ENCODE data around the gene GRID2IP. TPM values are rescaled to one million over a fixed set of nuclear protein-coding genes. Genes with fewer than 3 reads are reported as not detected.

Gene GRID2IP
- total and polyA plus RNA-seq, 2 donors (not counting 1 experiment from before 2014, with no cell fraction given), result 0.72 to 1.7 TPM

DNA sequence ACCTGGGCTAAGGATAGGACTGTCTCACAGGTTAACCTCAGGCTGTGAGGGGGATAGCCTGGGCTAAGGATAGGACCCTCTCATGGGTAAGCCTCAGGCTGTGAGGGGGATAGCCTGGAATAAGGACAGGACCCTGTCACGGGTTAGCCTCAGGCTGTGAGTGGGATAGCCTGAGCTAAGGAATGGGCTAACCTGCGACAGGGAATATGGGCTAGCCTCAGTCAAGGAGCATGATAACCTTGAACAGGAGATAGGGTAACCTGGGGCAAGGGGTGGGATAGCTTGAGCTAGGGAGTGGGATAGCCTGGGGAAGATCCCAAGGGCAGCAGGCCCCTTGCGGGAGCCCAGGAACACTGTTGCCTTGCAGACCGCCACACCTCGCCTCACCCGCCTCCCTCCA, 42.7 kb downstream of the GRID2IP start:
- H3K9me3 Mint-ChIP-seq (ENCODE audit: insufficient read depth), result no peaks in the 10 kb centered on the region
- Histone ChIP-seq H3K79me2 (ENCODE audit: control insufficient read depth, insufficient read depth, low read length) (no peaks in the 10 kb centered on the region), H3K27ac (ENCODE audit: low read length in 2 of 2) (no peak overlapping the region), H3K9me3 (ENCODE audit: control extremely low read depth in 1 of 3, control insufficient read depth in 2 of 3, insufficient read depth in 1 of 3, low read length in 2 of 3) (no peaks in the 10 kb centered on the region), H2AFZ (ENCODE audit: insufficient read depth, low read depth, low read length, poor library complexity, severe bottlenecking) (no peak overlapping the region), H3K4me1 (ENCODE audit: control insufficient read depth in 2 of 2, insufficient read depth in 2 of 2, low read length in 2 of 2) (peaks cover 7 to 9% of the 10 kb centered on the region in 2 donors), H3K27me3 (replicated peaks in 1 of 4; ENCODE audit: control extremely low read depth in 1 of 4, control insufficient read depth in 3 of 4, insufficient read depth in 4 of 4, low read length in 3 of 4) (no peaks in the 10 kb centered on the region), H3K4me2 (replicated peaks; ENCODE audit: low read depth, low read length, poor library complexity, severe bottlenecking) (no peak overlapping the region), H3K9ac (ENCODE audit: low read length) (no peak overlapping the region), H3K4me3 (ENCODE audit: control extremely low read depth in 1 of 5, extremely low read depth in 1 of 5, insufficient read depth in 1 of 5, low read depth in 2 of 5, low read length in 4 of 5) (no peak overlapping the region), H3K36me3 (replicated peaks in 1 of 2; ENCODE audit: control extremely low read depth in 1 of 2, control insufficient read depth in 1 of 2, extremely low read depth in 1 of 2, insufficient read depth in 2 of 2, low read length in 1 of 2) (no peaks in the 10 kb centered on the region), H4K20me1 (ENCODE audit: control insufficient read depth, insufficient read depth, low read length, poor library complexity, severe bottlenecking) (no peaks in the 10 kb centered on the region)
- ChIA-PET POLR2A (no interaction called here), CTCF (no interaction called here)
- intact Hi-C loops (cut with micrococcal nuclease), result no loop called here
- WGBS (ENCODE audit: insufficient coverage), result 94% methylated on average over 6 of the region's 6 CpGs
- no peak for ATAC-seq (ENCODE audit: low read depth)
- H3K27ac Mint-ChIP-seq, result no peak overlapping the region
- H3K4me1 Mint-ChIP-seq, result peaks cover 5% of the 10 kb centered on the region
- no peaks in the 10 kb centered on the region for H3K27me3 Mint-ChIP-seq
- no peak for TF ChIP-seq EZH2 (IDR thresholded peaks at IDR 0.05; ENCODE audit: borderline replicate concordance, insufficient read depth, low read depth, low read length, poor library complexity, severe bottlenecking)
- TF ChIP-seq, protein P1, sequence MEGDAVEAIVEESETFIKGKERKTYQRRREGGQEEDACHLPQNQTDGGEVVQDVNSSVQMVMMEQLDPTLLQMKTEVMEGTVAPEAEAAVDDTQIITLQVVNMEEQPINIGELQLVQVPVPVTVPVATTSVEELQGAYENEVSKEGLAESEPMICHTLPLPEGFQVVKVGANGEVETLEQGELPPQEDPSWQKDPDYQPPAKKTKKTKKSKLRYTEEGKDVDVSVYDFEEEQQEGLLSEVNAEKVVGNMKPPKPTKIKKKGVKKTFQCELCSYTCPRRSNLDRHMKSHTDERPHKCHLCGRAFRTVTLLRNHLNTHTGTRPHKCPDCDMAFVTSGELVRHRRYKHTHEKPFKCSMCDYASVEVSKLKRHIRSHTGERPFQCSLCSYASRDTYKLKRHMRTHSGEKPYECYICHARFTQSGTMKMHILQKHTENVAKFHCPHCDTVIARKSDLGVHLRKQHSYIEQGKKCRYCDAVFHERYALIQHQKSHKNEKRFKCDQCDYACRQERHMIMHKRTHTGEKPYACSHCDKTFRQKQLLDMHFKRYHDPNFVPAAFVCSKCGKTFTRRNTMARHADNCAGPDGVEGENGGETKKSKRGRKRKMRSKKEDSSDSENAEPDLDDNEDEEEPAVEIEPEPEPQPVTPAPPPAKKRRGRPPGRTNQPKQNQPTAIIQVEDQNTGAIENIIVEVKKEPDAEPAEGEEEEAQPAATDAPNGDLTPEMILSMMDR (IDR thresholded peaks at IDR 0.05), result no peak
- H3K4me3 Mint-ChIP-seq, result no peak overlapping the region
- no peak for DNase-seq

DNA sequence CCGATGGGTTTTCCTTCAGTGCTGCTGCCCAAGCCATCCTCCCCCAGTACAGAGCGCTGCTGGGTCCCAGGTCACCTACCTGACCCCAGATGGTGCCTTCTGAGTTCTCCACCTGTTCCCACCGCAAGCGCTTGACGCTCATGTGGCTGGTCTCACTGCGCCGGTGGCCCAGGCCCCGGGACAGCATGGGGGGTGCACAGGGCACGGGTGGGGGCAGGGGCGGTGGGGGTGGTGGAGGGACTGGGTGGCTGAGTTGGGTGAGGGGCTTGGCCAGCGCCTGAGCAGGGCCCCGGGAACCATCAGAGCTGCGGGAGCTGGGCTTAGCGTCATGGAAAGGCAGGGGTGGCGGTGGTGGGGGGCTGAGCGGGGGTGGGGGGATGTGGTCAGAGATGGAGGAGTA, 43.4 kb downstream of the GRID2IP start:
- H3K79me2 ChIP-seq (ENCODE audit: control insufficient read depth, insufficient read depth, low read length), result no peaks in the 10 kb centered on the region
- TF ChIP-seq EZH2 (IDR thresholded peaks at IDR 0.05; ENCODE audit: borderline replicate concordance, insufficient read depth, low read depth, low read length, poor library complexity, severe bottlenecking), result no peak
- TF ChIP-seq, protein P1 (IDR thresholded peaks at IDR 0.05), result no peak
- no peak overlapping the region for H3K27ac ChIP-seq (ENCODE audit: low read length in 2 of 2)
- H3K36me3 ChIP-seq (replicated peaks in 1 of 2; ENCODE audit: control extremely low read depth in 1 of 2, control insufficient read depth in 1 of 2, extremely low read depth in 1 of 2, insufficient read depth in 2 of 2, low read length in 1 of 2), result no peaks in the 10 kb centered on the region
- H3K27me3 ChIP-seq (replicated peaks in 1 of 4; ENCODE audit: control extremely low read depth in 1 of 4, control insufficient read depth in 3 of 4, insufficient read depth in 4 of 4, low read length in 3 of 4), result no peaks in the 10 kb centered on the region
- H3K27ac Mint-ChIP-seq, result no peak overlapping the region
- H3K9me3 ChIP-seq (ENCODE audit: control extremely low read depth in 1 of 3, control insufficient read depth in 2 of 3, insufficient read depth in 1 of 3, low read length in 2 of 3), result no peaks in the 10 kb centered on the region
- peaks cover 5% of the 10 kb centered on the region for H3K4me1 Mint-ChIP-seq
- 95% methylated on average over 7 of the region's 16 CpGs for WGBS (ENCODE audit: insufficient coverage)
- no peak for DNase-seq
- no peak overlapping the region for H3K4me3 ChIP-seq (ENCODE audit: control extremely low read depth in 1 of 5, extremely low read depth in 1 of 5, insufficient read depth in 1 of 5, low read depth in 2 of 5, low read length in 4 of 5)
- H3K4me2 ChIP-seq (replicated peaks; ENCODE audit: low read depth, low read length, poor library complexity, severe bottlenecking), result no peak overlapping the region
- H3K27me3 Mint-ChIP-seq, result no peaks in the 10 kb centered on the region
- ChIA-PET POLR2A (no interaction called here), CTCF (no interaction called here)
- H3K4me1 ChIP-seq (ENCODE audit: control insufficient read depth in 2 of 2, insufficient read depth in 2 of 2, low read length in 2 of 2), result peaks cover 7 to 12% of the 10 kb centered on the region in 2 donors
- H3K9ac ChIP-seq (ENCODE audit: low read length), result no peak overlapping the region
- no peak overlapping the region for H2AFZ ChIP-seq (ENCODE audit: insufficient read depth, low read depth, low read length, poor library complexity, severe bottlenecking)
- no peaks in the 10 kb centered on the region for H4K20me1 ChIP-seq (ENCODE audit: control insufficient read depth, insufficient read depth, low read length, poor library complexity, severe bottlenecking)
- intact Hi-C loops (cut with micrococcal nuclease), result no loop called here
- H3K4me3 Mint-ChIP-seq, result no peak overlapping the region
- no peaks in the 10 kb centered on the region for H3K9me3 Mint-ChIP-seq (ENCODE audit: insufficient read depth)
- ATAC-seq (ENCODE audit: low read depth), result no peak

All from B cell (primary cell).